ENCODE data around the gene CASP6. TPM values are rescaled to one million over a fixed set of nuclear protein-coding genes. Genes with fewer than 3 reads are reported as not detected.
A peak's percentile ranks its signal among the peaks of the same experiment; 100 is the strongest.

Gene CASP6
- total and polyA plus RNA-seq, 8 donors = 2.3 to 68.9 (median 25.9) TPM

GRCh38 chr4:109708435-109708834 lies 5.2 kb upstream of the CASP6 start:
- 68 to 84% (median 76%) methylated on average over 2 of the region's 2 CpGs for WGBS, 5 donors
- Histone ChIP-seq H3K4me1 (peaks cover 0 to 13% (median 8%) of the 10 kb centered on the region in 4 donors), H3K27me3 (no peaks in the 10 kb centered on the region), H3K36me3 (peaks cover 0 to 33% (median 27%) of the 10 kb centered on the region in 4 donors), H3K4me3 (no peak overlapping the region), H3K9me3 (no peaks in the 10 kb centered on the region), H3K27ac (no peak overlapping the region)
- intact Hi-C loops (cut with DNase I; ENCODE audit: low total_unique reads) = no loop called here
- DNase-seq = no peak
- TF ChIP-seq POLR2AphosphoS5 (IDR thresholded peaks at IDR 0.05) = no peak
- TF ChIP-seq CTCF (IDR thresholded peaks at IDR 0.05) = no peak
- no peak for TF ChIP-seq POLR2A (IDR thresholded peaks at IDR 0.05)
- no peak for TF ChIP-seq EP300 (IDR thresholded peaks at IDR 0.05)

- peak in 1 of 2 donors; percentile 57 for DNase-seq
Measured at GRCh38 chr4:109703664-109704361, 568 bp upstream of the CASP6 start.

GRCh38 chr4:109701566-109702410 lies 1.5 kb downstream of the CASP6 start:
- Histone ChIP-seq H3K9me3 (no peaks in the 10 kb centered on the region), H3K4me3 (peak overlapping the region; percentile 82 to 89 (median 86)), H3K36me3 (peaks cover 0 to 16% (median 11%) of the 10 kb centered on the region in 4 donors), H3K27ac (peak overlapping the region; percentile 90 to 98 (median 91)), H3K27me3 (no peaks in the 10 kb centered on the region), H3K4me1 (peaks cover 18 to 43% (median 23%) of the 10 kb centered on the region in 4 donors)
- intact Hi-C loops (cut with DNase I; ENCODE audit: low total_unique reads) = no loop called here
- TF ChIP-seq POLR2AphosphoS5 (IDR thresholded peaks at IDR 0.05) (no peak), POLR2A (IDR thresholded peaks at IDR 0.05) (no peak), CTCF (IDR thresholded peaks at IDR 0.05) (no peak), EP300 (IDR thresholded peaks at IDR 0.05) (no peak)
- peak in 1 of 2 donors; percentile 63 for DNase-seq
- WGBS, 5 donors = 21 to 38% (median 27%) methylated on average over 21 of the region's 21 CpGs

More at GRCh38 chr4:109703664-109704361, 568 bp upstream of the CASP6 start:
- TF ChIP-seq CTCF (IDR thresholded peaks at IDR 0.05) (no peak), EP300 (IDR thresholded peaks at IDR 0.05) (no peak), POLR2AphosphoS5 (IDR thresholded peaks at IDR 0.05) (no peak), POLR2A (IDR thresholded peaks at IDR 0.05) (no peak)
- Histone ChIP-seq H3K27me3 (no peaks in the 10 kb centered on the region), H3K4me3 (peak overlapping the region; percentile 82 to 89 (median 86)), H3K36me3 (peaks cover 0 to 10% (median 8%) of the 10 kb centered on the region in 4 donors), H3K9me3 (no peaks in the 10 kb centered on the region), H3K27ac (peak overlapping the region; percentile 90 to 98 (median 91)), H3K4me1 (peaks cover 18 to 43% (median 23%) of the 10 kb centered on the region in 4 donors)
- intact Hi-C loops (cut with DNase I; ENCODE audit: low total_unique reads) = no loop called here
- 3 to 11% (median 6%) methylated on average over 10 to 11 of the region's 11 CpGs for WGBS, 5 donors

GRCh38 chr4:109699553-109700225 lies 3.6 kb downstream of the CASP6 start:
- Histone ChIP-seq H3K4me3 (no peak overlapping the region), H3K27me3 (no peaks in the 10 kb centered on the region), H3K36me3 (peaks cover 0 to 35% (median 29%) of the 10 kb centered on the region in 4 donors), H3K9me3 (no peaks in the 10 kb centered on the region), H3K4me1 (peaks cover 17 to 42% (median 22%) of the 10 kb centered on the region in 4 donors), H3K27ac (no peak overlapping the region)
- WGBS, 5 donors = 70 to 82% (median 78%) methylated on average over 8 of the region's 8 CpGs
- intact Hi-C loops (cut with DNase I; ENCODE audit: low total_unique reads) = loop anchor here (10.0 kb wide), 1 partner anchor 115 kb away; the partner anchor contains the start of gene GAR1
- DNase-seq = no peak
- TF ChIP-seq POLR2A (IDR thresholded peaks at IDR 0.05) = no peak
- no peak for TF ChIP-seq EP300 (IDR thresholded peaks at IDR 0.05)
- TF ChIP-seq POLR2AphosphoS5 (IDR thresholded peaks at IDR 0.05) = no peak
- TF ChIP-seq CTCF (IDR thresholded peaks at IDR 0.05) = no peak
